Endodermal cell (in vitro differentiated cells): ENCODE results near the gene LEKR1. TPM values are rescaled to one million over a fixed set of nuclear protein-coding genes. Genes with fewer than 3 reads are reported as not detected.

Experiments used
- DNase-seq: peaks from one replicate; pipeline ENCODE4 v3.0.0-alpha.2; 2017
- H3K27ac ChIP-seq: 2 replicates; pipeline ENCODE4 v1.5.1; 2013; ENCODE audit warnings: mild to moderate bottlenecking, low read depth, low read length, moderate library complexity
- H3K27me3 ChIP-seq: 2 replicates; pipeline ENCODE4 v1.6.1; 2013; ENCODE audit warnings: mild to moderate bottlenecking, low read length, moderate library complexity; ENCODE audit not compliant: insufficient read depth, control insufficient read depth, poor library complexity, severe bottlenecking
- H3K36me3 ChIP-seq: 2 replicates; pipeline ENCODE4 v1.7.0; 2013; ENCODE audit warnings: mild to moderate bottlenecking, low read length, moderate library complexity; ENCODE audit not compliant: control insufficient read depth, insufficient read depth
- H3K4me1 ChIP-seq: one replicate; pipeline ENCODE4 v1.7.0; 2013; ENCODE audit warnings: low read length; ENCODE audit not compliant: control insufficient read depth, insufficient read depth
- H3K4me3 ChIP-seq: 2 replicates; pipeline ENCODE4 v1.5.1; 2013; ENCODE audit warnings: mild to moderate bottlenecking, low read length, moderate library complexity
- H3K9ac ChIP-seq: 2 replicates; pipeline ENCODE4 v1.6.1; 2013; ENCODE audit warnings: mild to moderate bottlenecking, low read length, moderate library complexity; ENCODE audit not compliant: poor library complexity, severe bottlenecking; ENCODE audit errors: extremely low read depth
- H3K9me3 ChIP-seq: 2 replicates; pipeline ENCODE4 v1.6.1; 2013; ENCODE audit warnings: mild to moderate bottlenecking, low read length, moderate library complexity; ENCODE audit not compliant: control insufficient read depth
- H3K27ac Mint-ChIP-seq: 2 replicates; pipeline ENCODE4 v1.8.0; 2020; ENCODE audit warnings: mixed read lengths
- H3K27me3 Mint-ChIP-seq: 2 replicates; pipeline ENCODE4 v1.8.0; 2021; ENCODE audit warnings: mild to moderate bottlenecking, mixed read lengths; ENCODE audit not compliant: insufficient read depth
- H3K36me3 Mint-ChIP-seq: 2 replicates; pipeline ENCODE4 v1.8.0; 2020; ENCODE audit warnings: low read depth, mixed read lengths
- H3K4me1 Mint-ChIP-seq: 2 replicates; pipeline ENCODE4 v1.8.0; 2020; ENCODE audit warnings: mixed read lengths
- H3K4me3 Mint-ChIP-seq: 2 replicates; pipeline ENCODE4 v1.8.0; 2020; ENCODE audit warnings: mild to moderate bottlenecking, moderate library complexity, mixed read lengths
- H3K9me3 Mint-ChIP-seq: 2 replicates; pipeline ENCODE4 v1.8.0; 2020; ENCODE audit warnings: mild to moderate bottlenecking, mixed read lengths
- WGBS, 2 experiments: methylation state at CpG; one replicate each; pipeline versions ENCODE4 v1.1.5 to v1.1.7; 2013; ENCODE audit warnings: missing lambda C conversion rate in 2 of 2, mixed read lengths in 1 of 2; ENCODE audit not compliant: insufficient coverage in 1 of 2, insufficient read length in 1 of 2; 5-methylcytosine and 5-hydroxymethylcytosine counted together
- total RNA-seq, 2 donors: library from RNA; stranded (reverse); fragmentation: NEBNext Ultra II Directional in 1 of 2; extraction: Animal tissue kit (Norgen Biotek cat#: 25700) in 1 of 2; gene quantifications; 2 replicates in 1 of 2; 3 replicates in 1 of 2; pipeline ENCODE4 v1.2.1, GENCODE V29; 2021
- TF ChIP-seq, protein P1 (sequence below): fragments of 200-600 bp; sonication (generic); conservative IDR thresholded peaks from 2 replicates; pipeline ENCODE4 v1.5.0; 2021; ENCODE audit warnings: antibody characterized with exemption, mild to moderate bottlenecking

The LEKR1 gene
- total RNA-seq, 2 donors from 2014 or later, result 1.0 to 1.2 TPM

- no peak overlapping the region for H3K9ac ChIP-seq
- TF ChIP-seq, protein P1, sequence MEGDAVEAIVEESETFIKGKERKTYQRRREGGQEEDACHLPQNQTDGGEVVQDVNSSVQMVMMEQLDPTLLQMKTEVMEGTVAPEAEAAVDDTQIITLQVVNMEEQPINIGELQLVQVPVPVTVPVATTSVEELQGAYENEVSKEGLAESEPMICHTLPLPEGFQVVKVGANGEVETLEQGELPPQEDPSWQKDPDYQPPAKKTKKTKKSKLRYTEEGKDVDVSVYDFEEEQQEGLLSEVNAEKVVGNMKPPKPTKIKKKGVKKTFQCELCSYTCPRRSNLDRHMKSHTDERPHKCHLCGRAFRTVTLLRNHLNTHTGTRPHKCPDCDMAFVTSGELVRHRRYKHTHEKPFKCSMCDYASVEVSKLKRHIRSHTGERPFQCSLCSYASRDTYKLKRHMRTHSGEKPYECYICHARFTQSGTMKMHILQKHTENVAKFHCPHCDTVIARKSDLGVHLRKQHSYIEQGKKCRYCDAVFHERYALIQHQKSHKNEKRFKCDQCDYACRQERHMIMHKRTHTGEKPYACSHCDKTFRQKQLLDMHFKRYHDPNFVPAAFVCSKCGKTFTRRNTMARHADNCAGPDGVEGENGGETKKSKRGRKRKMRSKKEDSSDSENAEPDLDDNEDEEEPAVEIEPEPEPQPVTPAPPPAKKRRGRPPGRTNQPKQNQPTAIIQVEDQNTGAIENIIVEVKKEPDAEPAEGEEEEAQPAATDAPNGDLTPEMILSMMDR, result no peak
- H3K36me3 ChIP-seq, result no peaks in the 10 kb centered on the region
- H3K27me3 Mint-ChIP-seq, result peaks cover 5% of the 10 kb centered on the region
- DNase-seq, result no peak
- H3K9me3 Mint-ChIP-seq, result no peaks in the 10 kb centered on the region
- H3K4me3 Mint-ChIP-seq, result no peak overlapping the region
- peaks cover 7% of the 10 kb centered on the region for H3K9me3 ChIP-seq
- no peaks in the 10 kb centered on the region for H3K36me3 Mint-ChIP-seq
- peaks cover 40% of the 10 kb centered on the region for H3K4me1 Mint-ChIP-seq
- H3K27me3 ChIP-seq, result no peaks in the 10 kb centered on the region
- H3K27ac ChIP-seq, result no peak overlapping the region
- peaks cover 6% of the 10 kb centered on the region for H3K4me1 ChIP-seq
- H3K27ac Mint-ChIP-seq, result no peak overlapping the region
- no CpG with 5 or more reads among the region's 1 CpG for WGBS, 2 experiments
- no peak overlapping the region for H3K4me3 ChIP-seq
Observed at GRCh38 chr3:157061265-157061664, 235.1 kb downstream of the LEKR1 start.

DNA sequence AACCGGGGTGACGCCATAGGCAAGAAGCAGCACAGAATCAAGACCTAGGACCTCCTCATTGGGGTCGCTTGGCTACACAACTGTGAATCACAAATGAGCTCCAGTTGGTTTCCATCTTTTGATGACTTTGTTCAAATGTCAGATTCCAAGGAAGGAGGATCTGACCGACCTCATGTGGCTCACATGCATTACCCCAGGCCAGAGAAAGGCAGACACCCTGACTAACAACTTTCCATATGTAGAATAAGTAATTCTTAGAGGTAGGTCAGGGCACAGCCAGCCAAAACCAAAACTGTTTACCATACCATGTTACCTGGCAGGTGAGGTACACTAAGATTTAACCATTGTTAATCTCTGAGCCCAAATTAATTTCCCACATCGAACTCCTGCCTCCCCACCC lies 237.3 kb downstream of the LEKR1 start:
- Histone ChIP-seq H3K4me1 (peaks cover 6% of the 10 kb centered on the region), H3K9me3 (peaks cover 7% of the 10 kb centered on the region), H3K27ac (no peak overlapping the region), H3K36me3 (no peaks in the 10 kb centered on the region), H3K4me3 (no peak overlapping the region), H3K9ac (no peak overlapping the region), H3K27me3 (no peaks in the 10 kb centered on the region)
- Mint-ChIP-seq H3K36me3 (no peaks in the 10 kb centered on the region), H3K27ac (no peak overlapping the region), H3K9me3 (no peaks in the 10 kb centered on the region), H3K4me1 (peaks cover 42% of the 10 kb centered on the region), H3K4me3 (no peak overlapping the region), H3K27me3 (peaks cover 5% of the 10 kb centered on the region)
- WGBS, 2 experiments, result 88 to 91% methylated on average over 4 to 5 of the region's 5 CpGs
- no peak for DNase-seq
- TF ChIP-seq, protein P1, result no peak

DNA sequence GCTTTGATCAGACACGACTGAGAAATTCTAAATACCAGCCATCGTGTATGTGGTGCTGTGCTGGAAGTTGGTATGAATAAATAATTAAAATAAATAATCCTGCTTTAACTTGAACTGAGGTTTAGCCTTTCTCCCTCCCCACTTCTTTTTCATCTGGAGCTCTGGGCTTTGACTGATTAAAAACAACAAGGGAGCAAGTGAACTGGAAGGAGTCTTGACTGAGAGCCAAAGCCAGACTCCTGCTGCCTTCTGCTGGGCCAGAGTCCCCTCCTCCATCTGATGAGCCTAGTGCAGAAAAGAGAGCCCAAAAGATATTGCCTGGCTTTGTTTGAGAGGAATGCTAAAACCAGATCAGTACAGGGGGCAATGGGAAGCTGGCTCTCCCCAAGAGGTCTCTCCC lies 237.8 kb downstream of the LEKR1 start:
- H3K4me3 Mint-ChIP-seq, result no peak overlapping the region
- H3K36me3 Mint-ChIP-seq, result no peaks in the 10 kb centered on the region
- Histone ChIP-seq H3K36me3 (no peaks in the 10 kb centered on the region), H3K4me1 (peaks cover 6% of the 10 kb centered on the region), H3K9ac (no peak overlapping the region), H3K9me3 (peaks cover 7% of the 10 kb centered on the region), H3K4me3 (no peak overlapping the region), H3K27me3 (no peaks in the 10 kb centered on the region), H3K27ac (no peak overlapping the region)
- 100% methylated on average over 1 of the region's 2 CpGs; no CpG with 5 or more reads in 1 of the 2 experiments for WGBS, 2 experiments
- no peak for DNase-seq
- H3K27ac Mint-ChIP-seq, result no peak overlapping the region
- H3K27me3 Mint-ChIP-seq, result peaks cover 5% of the 10 kb centered on the region
- TF ChIP-seq, protein P1, result no peak
- no peaks in the 10 kb centered on the region for H3K9me3 Mint-ChIP-seq
- peaks cover 41% of the 10 kb centered on the region for H3K4me1 Mint-ChIP-seq
